NCI-H748 (cell line): Measurements from ENCODE around the gene DDIT3.

Experiments
- DNase-seq: peaks from one replicate; lab custom pipeline; 2025; ENCODE audit not compliant: unreplicated experiment; lab: John Stamatoyannopoulos, UW

Gene DDIT3

GRCh38 chr12:57470286-57470969, 49.9 kb downstream of the DDIT3 start:
- DNase-seq = no peak

GRCh38 chr12:57469296-57470164, 50.8 kb downstream of the DDIT3 start:
- no peak for DNase-seq

GRCh38 chr12:57467915-57468314, 52.4 kb downstream of the DDIT3 start:
- DNase-seq = no peak

GRCh38 chr12:57467212-57467874, 53.0 kb downstream of the DDIT3 start:
- DNase-seq = no peak
